Measurements from ENCODE around the gene SIRT2. TPM values are rescaled to one million over a fixed set of nuclear protein-coding genes. Genes with fewer than 3 reads are reported as not detected.
A peak's percentile ranks its signal among the peaks of the same experiment; 100 is the strongest.

SIRT2 gene
- total and polyA plus RNA-seq, 2 of the 13 experiments (the other 11 are each of a cell fraction or from before 2014, with no cell fraction given) = 22.3 to 26.1 TPM

- no peak for TF ChIP-seq ZNF557 (CRISPR knock-in tag; IDR thresholded peaks at IDR 0.05)
- peak; percentile 77 for TF ChIP-seq AGO2 (optimal IDR thresholded peaks at IDR 0.05; ENCODE audit: low read depth, low read length)
Observed at GRCh38 chr19:38921420-38922274, 22.2 kb upstream of the SIRT2 start (continued).

GRCh38 chr19:38920602-38921419 lies 21.4 kb upstream of the SIRT2 start:
- WGBS (ENCODE audit: low lambda C conversion rate) = 88% methylated on average over 7 of the region's 14 CpGs
- Histone ChIP-seq H3K4me3 (replicated peaks in 1 of 3; ENCODE audit: insufficient read depth in 1 of 3, low read depth in 2 of 3, low read length in 3 of 3) (no peak overlapping the region), H3K4me1 (ENCODE audit: insufficient read depth, low read length) (peaks cover 12% of the 10 kb centered on the region), H4K20me1 (ENCODE audit: insufficient read depth, low read length) (no peaks in the 10 kb centered on the region), H2AFZ (ENCODE audit: low read length) (no peak overlapping the region), H3K79me2 (ENCODE audit: insufficient read depth, low read length) (no peaks in the 10 kb centered on the region), H3K36me3 (replicated peaks in 1 of 2; ENCODE audit: control insufficient read depth in 1 of 2, insufficient read depth in 2 of 2, low read length in 2 of 2) (peaks cover 11 to 31% of the 10 kb centered on the region in 2 experiments), H3K27ac (ENCODE audit: extremely low read length, insufficient read depth, low read length) (no peak overlapping the region), H3K27me3 (ENCODE audit: control insufficient read depth in 1 of 2, insufficient read depth in 2 of 2, low read length in 2 of 2) (no peaks in the 10 kb centered on the region), H3K4me2 (ENCODE audit: low read depth, low read length) (no peak overlapping the region), H3K9me3 (ENCODE audit: low read length) (no peaks in the 10 kb centered on the region), H3K9ac (ENCODE audit: insufficient read depth, low read depth, low read length) (no peak overlapping the region)
- intact Hi-C loops (cut with micrococcal nuclease; ENCODE audit: unreplicated experiment) = no loop called here
- in situ Hi-C loops (cut with HindIII; ENCODE audit: extremely low pct_ligation_motif_present, low pct_unique_long_range_greater_than_20kb) = loop anchor here (25.0 kb wide), 1 partner anchor 184 kb away; the partner anchor contains the start of gene CAPN12
- no peak for DNase-seq (ENCODE audit: low spot score)
- ChIA-PET CTCF (ENCODE audit: low intra/inter-chr PET ratio, low total read pairs) (no interaction called here), POLR2A (no interaction called here)
- TF ChIP-seq NBN (conservative IDR thresholded peaks at IDR 0.05) = 0 out of 2 replicates have a peak, but pooled peaks have one; percentile 35
- TF ChIP-seq ZNF207 (IDR thresholded peaks at IDR 0.05; ENCODE audit: borderline replicate concordance) = peak; percentile 80; the same call in 1 of the 2 replicates
- peak in 1 of 2 experiments; percentile 33; a peak in 1 of 4 replicates for TF ChIP-seq POLR2A (IDR thresholded peaks at IDR 0.05; ENCODE audit: insufficient read depth in 1 of 2, low read depth in 2 of 2, low read length in 2 of 2)
- no peak for TF ChIP-seq HBP1 (CRISPR knock-in tag; IDR thresholded peaks at IDR 0.05; ENCODE audit: low read depth)
- peak; percentile 26; the same call in 1 of the 2 replicates for TF ChIP-seq ZNF646 (CRISPR knock-in tag; IDR thresholded peaks at IDR 0.05)
- peak; percentile 66 for TF ChIP-seq PHB2 (IDR thresholded peaks at IDR 0.05; ENCODE audit: partially characterized antibody)
- TF ChIP-seq EEA1 (CRISPR knock-in tag; IDR thresholded peaks at IDR 0.05; ENCODE audit: borderline replicate concordance) = no peak
- no TSS peak for BruUV-seq (replicated peaks)
- FAIRE-seq = peak; percentile 4
- ATAC-seq = no peak

Measured in HepG2 (cell line).